Pancreas (tissue), 10 donors: Measurements from ENCODE around the gene THOC6. TPM values are rescaled to one million over a fixed set of nuclear protein-coding genes. Genes with fewer than 3 reads are reported as not detected.
A peak's percentile ranks its signal among the peaks of the same experiment; 100 is the strongest.
"Not testable (repeated sequence)": the region's sequence is repeated elsewhere in the genome, so short reads cannot be mapped to it uniquely, and the experiment has no call there.

Experiments used
- ATAC-seq, 4 donors: fragments of 200-7000 bp; cut with Tn5 transposase; one replicate each; pipeline versions ENCODE4 v1.8.0 to v1.9.1; 2020; ENCODE audit warnings: mild to moderate bottlenecking in 4 of 4, moderate library complexity in 4 of 4
- DNase-seq, 6 donors: peaks; one replicate each; pipeline ENCODE4 v3.0.0-alpha.2; 2020
- FAIRE-seq: peaks from 2 replicates; lab custom pipeline; 2012; peaks lifted over from hg19 to GRCh38; lab: Jason Lieb, UNC
- H3K27ac ChIP-seq, 4 donors: fragments of 200-600 bp; sonication (generic); 1 replicate in 3 of 4; 2 replicates in 1 of 4; pipeline versions ENCODE4 v1.5.0 to v1.8.0; 2020
- H3K27me3 ChIP-seq, 4 donors: fragments of 200-600 bp; one replicate each; pipeline ENCODE4 v1.8.0; 2021
- H3K36me3 ChIP-seq, 3 donors: fragments of 200-600 bp; sonication (generic) in 1 of 3; one replicate each; pipeline versions ENCODE4 v1.5.0 to v1.8.0; 2020 to 2021
- H3K4me1 ChIP-seq, 3 donors: fragments of 200-600 bp; one replicate each; pipeline ENCODE4 v1.8.0; 2021
- H3K4me3 ChIP-seq, 4 donors: fragments of 200-600 bp; sonication (generic) in 2 of 4; one replicate each; pipeline versions ENCODE4 v1.5.0 to v1.8.0; 2020 to 2021
- H3K9me3 ChIP-seq, 4 donors: fragments of 200-600 bp; one replicate each; pipeline ENCODE4 v1.8.0; 2021
- CTCF ChIP-seq, 4 donors: fragments of 200-600 bp; sonication (generic) in 3 of 4; IDR thresholded peaks; one replicate each; pipeline versions ENCODE4 v1.5.0 to v1.8.0; 2021; ENCODE audit warnings: antibody characterized with exemption in 4 of 4
- WGBS, 2 donors: extraction: QIAGEN DNeasy Blood & Tissue Kit; methylation state at CpG; one replicate each; pipeline ENCODE4 v1.1.7; 2013; 5-methylcytosine and 5-hydroxymethylcytosine counted together
- intact Hi-C, 3 donors: fragments of 100-400 bp; cut with DNase I; formaldehyde crosslinking; loops; one replicate each; pipeline versions ENCODE4 v1.11.1 to v1.14.2; 2022
- polyA plus RNA-seq, 2 donors: library from polyadenylated mRNA; stranded (reverse); fragments of 200-250 nt; gene quantifications; one replicate each; pipeline ENCODE4 v1.2.3, GENCODE V29; 2013
- total RNA-seq, 6 donors: library from RNA; stranded (reverse); fragmentation: NEBNext Ultra II Directional in 4 of 6; extraction: Animal tissue kit (Norgen Biotek cat#: 25700) in 4 of 6; gene quantifications; one replicate each; pipeline versions ENCODE4 v1.2.1 to v1.2.4, GENCODE V29; 2021 to 2023
- donor health status: healthy with polysubstance abuse.
- donor health status: DM: no; HTN: no; CAD: no; lungs with moderate emphysema.
- donor health status: DM: no; HTN: no; CAD: no.
- donor health status: control.
- donor health status: control.
- donor health status: Bipolar disorder and iron deficiency.
- donor health status: DM: yes; HTN: yes; CAD: no.
- donor health status: DM: no; HTN: no; CAD: no.
- donor health status: DM: no; HTN: no; CAD: no.
- donor health status: DM: yes; HTN: yes; CAD: no.

The THOC6 gene
- total and polyA plus RNA-seq, 8 donors, result 6.2 to 38.2 (median 8.5) TPM

- Histone ChIP-seq H3K27ac (peak overlapping the region in 3 of 4 donors; percentile 49 to 94 (median 91)), H3K36me3 (no peaks in the 10 kb centered on the region), H3K27me3 (no peaks in the 10 kb centered on the region), H3K9me3 (no peaks in the 10 kb centered on the region), H3K4me3 (peak overlapping the region; percentile 19 to 76 (median 41)), H3K4me1 (peaks cover 0 to 8% (median 4%) of the 10 kb centered on the region in 3 donors)
- peak in 1 of 4 donors; percentile 0 for ATAC-seq
- 40 to 51% methylated on average over 7 of the region's 7 CpGs for WGBS, 2 donors
- peak in 2 of 6 donors; percentile 64 to 65 for DNase-seq
- FAIRE-seq, result no peak
- no peak for TF ChIP-seq CTCF (IDR thresholded peaks at IDR 0.05)
- intact Hi-C loops, result no loop called here
Observed at GRCh38 chr16:3066440-3066748, 42.6 kb downstream of the THOC6 start.

GRCh38 chr16:3068487-3068886 is 44.7 kb downstream of the THOC6 start:
- intact Hi-C loops, result no loop called here
- Histone ChIP-seq H3K27me3 (no peaks in the 10 kb centered on the region), H3K27ac (peak overlapping the region in 2 of 4 donors; percentile 31 to 94), H3K36me3 (no peaks in the 10 kb centered on the region), H3K9me3 (no peaks in the 10 kb centered on the region), H3K4me3 (peak overlapping the region in 2 of 4 donors; percentile 47 to 76), H3K4me1 (peaks cover 0 to 8% (median 4%) of the 10 kb centered on the region in 3 donors)
- FAIRE-seq (no peak), DNase-seq (peak in 1 of 6 donors; percentile 50), ATAC-seq (no peak)
- TF ChIP-seq CTCF (IDR thresholded peaks at IDR 0.05), result no peak
- WGBS, 2 donors, result 30 to 37% methylated on average over 4 of the region's 4 CpGs

DNA sequence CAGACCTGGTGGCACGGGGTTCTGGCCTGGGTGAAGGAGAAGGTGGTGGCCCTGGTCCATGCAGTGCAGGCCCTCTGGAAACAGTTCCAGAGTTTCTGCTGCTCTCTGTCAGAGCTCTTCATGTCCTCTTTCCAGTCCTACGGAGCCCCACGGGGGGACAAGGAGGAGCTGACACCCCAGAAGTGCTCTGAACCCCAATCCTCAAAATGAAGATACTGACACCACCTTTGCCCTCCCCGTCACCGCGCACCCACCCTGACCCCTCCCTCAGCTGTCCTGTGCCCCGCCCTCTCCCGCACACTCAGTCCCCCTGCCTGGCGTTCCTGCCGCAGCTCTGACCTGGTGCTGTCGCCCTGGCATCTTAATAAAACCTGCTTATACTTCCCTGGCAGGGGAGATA is 45.3 kb downstream of the THOC6 start:
- H3K9me3 ChIP-seq, intact Hi-C loops, H3K27me3 ChIP-seq, FAIRE-seq, H3K4me3 ChIP-seq, ATAC-seq, H3K4me1 ChIP-seq, H3K27ac ChIP-seq, H3K36me3 ChIP-seq: not testable (repeated sequence)
- WGBS, 2 donors, result 92% methylated on average over 10 of the region's 11 CpGs
- peak in 1 of 6 donors; percentile 33 for DNase-seq

DNA sequence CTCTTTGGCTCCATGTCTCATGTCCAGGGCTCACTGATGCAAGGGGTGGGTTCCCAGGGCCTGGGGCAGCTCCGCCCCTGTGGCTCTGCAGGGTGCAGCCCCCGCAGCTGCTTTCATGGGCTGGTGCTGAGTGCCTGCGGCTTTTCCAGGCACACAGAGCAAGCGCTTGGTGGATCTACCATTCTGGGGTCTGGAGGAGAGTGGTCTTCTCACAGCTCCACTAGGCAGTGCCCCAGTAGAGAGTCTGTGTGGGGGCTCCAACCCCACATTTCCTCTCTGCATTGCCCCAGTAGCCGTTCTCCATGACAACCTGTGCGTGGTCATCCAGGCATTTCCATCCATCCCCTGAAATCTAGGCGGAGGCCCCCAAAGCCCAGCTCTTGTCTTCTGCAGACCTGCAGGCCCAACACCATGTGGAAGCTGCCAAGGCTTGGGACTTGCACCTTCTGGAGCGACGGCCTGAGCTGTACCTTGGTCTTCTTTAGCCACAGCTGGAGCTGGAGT is 46.8 kb downstream of the THOC6 start:
- H3K27ac ChIP-seq, result no peak overlapping the region
- no peaks in the 10 kb centered on the region for H3K9me3 ChIP-seq
- DNase-seq, result peak in 1 of 6 donors; percentile 30
- H3K27me3 ChIP-seq, result no peaks in the 10 kb centered on the region
- no peaks in the 10 kb centered on the region for H3K4me1 ChIP-seq
- intact Hi-C loops, result no loop called here
- WGBS, 2 donors, result 73 to 79% methylated on average over 9 of the region's 9 CpGs
- no peaks in the 10 kb centered on the region for H3K36me3 ChIP-seq
- no peak for FAIRE-seq
- peak in 1 of 4 donors; percentile 1 for ATAC-seq
- TF ChIP-seq CTCF (IDR thresholded peaks at IDR 0.05), result no peak
- no peak overlapping the region for H3K4me3 ChIP-seq

- no peaks in the 10 kb centered on the region for H3K27me3 ChIP-seq
- intact Hi-C loops, result no loop called here
- H3K4me1 ChIP-seq, result no peaks in the 10 kb centered on the region
- TF ChIP-seq CTCF (IDR thresholded peaks at IDR 0.05), result no peak
- no peaks in the 10 kb centered on the region for H3K36me3 ChIP-seq
- no peak overlapping the region for H3K4me3 ChIP-seq
- peak in 1 of 6 donors; percentile 7 for DNase-seq
- no peak overlapping the region for H3K27ac ChIP-seq
- ATAC-seq, result no peak
- FAIRE-seq, result no peak
- WGBS, 2 donors, result 57 to 62% methylated on average over 7 of the region's 7 CpGs
- no peaks in the 10 kb centered on the region for H3K9me3 ChIP-seq
Observed at GRCh38 chr16:3071655-3072054, 47.8 kb downstream of the THOC6 start.

DNA sequence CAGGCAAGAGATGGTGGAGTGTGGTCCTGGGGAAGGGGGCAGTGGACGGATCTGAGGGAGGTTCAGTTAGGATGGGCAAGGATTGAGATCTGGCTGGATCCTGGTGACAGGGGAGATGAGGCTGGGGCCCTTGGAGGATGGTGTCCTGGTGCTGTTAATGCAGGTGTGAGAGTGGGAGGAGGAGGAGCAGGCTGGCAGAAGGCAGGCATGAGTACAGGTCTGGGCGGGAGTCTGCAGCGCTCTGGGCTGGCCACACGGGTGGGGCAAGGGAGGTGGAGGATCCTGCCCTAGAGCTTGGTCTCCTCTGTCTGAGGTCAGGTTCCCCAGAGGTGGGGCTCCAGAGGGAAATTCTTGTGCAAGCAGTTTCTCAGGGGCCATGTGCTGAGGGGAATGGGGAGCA is 48.3 kb downstream of the THOC6 start:
- intact Hi-C loops, FAIRE-seq, H3K27me3 ChIP-seq, H3K9me3 ChIP-seq, H3K27ac ChIP-seq, H3K4me1 ChIP-seq, H3K36me3 ChIP-seq, H3K4me3 ChIP-seq: not testable (repeated sequence)
- ATAC-seq (peak in 3 of 4 donors; percentile 7 to 34 (median 24)), DNase-seq (peak in 1 of 6 donors; percentile 37)
- WGBS, 2 donors, result 19 to 44% methylated on average over 2 to 3 of the region's 4 CpGs

GRCh38 chr16:3072576-3073263 is 48.9 kb downstream of the THOC6 start:
- intact Hi-C loops, H3K4me3 ChIP-seq, ATAC-seq, H3K36me3 ChIP-seq, H3K9me3 ChIP-seq, H3K4me1 ChIP-seq, H3K27ac ChIP-seq, FAIRE-seq, H3K27me3 ChIP-seq: not testable (repeated sequence)
- WGBS, 2 donors, result 57 to 64% methylated on average over 6 to 15 of the region's 18 CpGs
- peak in 1 of 6 donors; percentile 14 for DNase-seq
